Activated CD4-positive, alpha-beta T cell treated with anti-CD3 and anti-CD28 coated beads, Interleukin-2, amount 50 U/mL, for 4 hours (primary cell): ENCODE measurements around the gene TRAM2.

ENCODE experiments used
- DNase-seq, 2 experiments: peaks; one replicate each; pipeline ENCODE4 v3.0.0-alpha.2; 2020

Gene TRAM2

GRCh38 chr6:52524918-52525317 lies 51.9 kb downstream of the TRAM2 start:
- DNase-seq: no peak

- no peak for DNase-seq
Observed at GRCh38 chr6:52523378-52524142, 53.3 kb downstream of the TRAM2 start.

GRCh38 chr6:52522655-52523054 lies 54.2 kb downstream of the TRAM2 start:
- no peak for DNase-seq

- no peak for DNase-seq
Observed at GRCh38 chr6:52522151-52522626, 54.7 kb downstream of the TRAM2 start.

GRCh38 chr6:52519618-52520017 lies 57.2 kb downstream of the TRAM2 start:
- no peak for DNase-seq

- no peak for DNase-seq
Observed at GRCh38 chr6:52518279-52518945, 58.4 kb downstream of the TRAM2 start.

GRCh38 chr6:52517502-52518278 lies 59.2 kb downstream of the TRAM2 start:
- DNase-seq: no peak

- DNase-seq: no peak
Observed at GRCh38 chr6:52516943-52517342, 59.9 kb downstream of the TRAM2 start.

GRCh38 chr6:52516269-52516668 lies 60.6 kb downstream of the TRAM2 start:
- no peak for DNase-seq

- DNase-seq: no peak
Observed at GRCh38 chr6:52515219-52515960, 61.5 kb downstream of the TRAM2 start.

GRCh38 chr6:52514514-52514913 lies 62.3 kb downstream of the TRAM2 start:
- no peak for DNase-seq

- DNase-seq: no peak
Observed at GRCh38 chr6:52513896-52514295, 63.0 kb downstream of the TRAM2 start.

GRCh38 chr6:52513464-52513863 lies 63.4 kb downstream of the TRAM2 start:
- DNase-seq: no peak

- DNase-seq: no peak
Observed at GRCh38 chr6:52512199-52512598, 64.7 kb downstream of the TRAM2 start.

GRCh38 chr6:52511572-52512151 lies 65.2 kb downstream of the TRAM2 start:
- DNase-seq: no peak

GRCh38 chr6:52511163-52511562 lies 65.7 kb downstream of the TRAM2 start:
- no peak for DNase-seq

- no peak for DNase-seq
Observed at GRCh38 chr6:52510213-52510562, 66.7 kb downstream of the TRAM2 start.

GRCh38 chr6:52509281-52510212 lies 67.3 kb downstream of the TRAM2 start:
- no peak for DNase-seq

- no peak for DNase-seq
Observed at GRCh38 chr6:52508261-52508739, 68.6 kb downstream of the TRAM2 start.

- DNase-seq: no peak
Observed at GRCh38 chr6:52507557-52508260, 69.2 kb downstream of the TRAM2 start.

GRCh38 chr6:52506476-52506875 lies 70.4 kb downstream of the TRAM2 start:
- no peak for DNase-seq
